HG02571 (cell line): ENCODE results near the gene FAM72D.
"Not testable (repeated sequence)": the region's sequence is repeated elsewhere in the genome, so short reads cannot be mapped to it uniquely, and the experiment has no call there.

ENCODE experiments used
- ATAC-seq: cut with Tn5 transposase; IDR thresholded peaks from one replicate; pipeline ENCODE4 v1.9.1; 2021; ENCODE audit warnings: mild to moderate bottlenecking, moderate library complexity; ENCODE audit not compliant: unreplicated experiment

Gene FAM72D

DNA sequence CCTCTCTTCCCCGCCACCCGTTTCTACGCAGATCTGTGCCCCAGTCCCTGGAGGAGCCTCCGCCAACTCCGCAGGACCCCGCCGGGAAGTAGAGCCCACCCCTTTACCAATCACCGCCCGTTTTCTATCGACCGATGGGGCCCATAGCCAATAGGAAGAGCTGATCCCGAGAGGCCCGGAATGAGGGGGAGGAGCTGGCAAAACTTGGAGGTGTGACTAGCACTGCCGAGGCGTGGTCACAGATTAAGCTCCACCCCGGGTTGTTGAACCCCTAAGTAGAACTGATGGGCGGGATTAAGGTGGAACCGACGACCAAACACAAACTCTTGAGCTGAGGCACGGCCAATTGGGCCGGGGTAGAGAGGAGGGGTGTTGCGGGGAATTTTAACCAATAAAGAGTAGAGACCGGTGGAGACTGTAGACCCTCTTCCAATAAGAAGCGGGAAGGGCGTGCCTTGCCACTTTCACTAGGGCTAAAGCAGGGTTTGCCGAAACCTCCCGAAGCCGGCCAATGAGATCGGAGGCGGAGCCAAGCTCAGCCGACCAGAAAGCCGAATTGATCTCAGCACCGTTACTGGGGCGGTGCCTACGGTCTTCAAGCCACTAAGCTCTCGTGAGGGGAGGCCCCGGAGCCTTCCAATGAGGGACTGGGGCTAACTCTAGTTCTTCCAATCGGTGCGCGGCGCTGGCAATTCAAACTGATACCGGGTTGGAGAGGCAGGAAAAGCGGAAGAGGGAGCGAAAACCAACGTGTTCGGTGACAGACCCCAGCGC, at the start of gene FAM72D, which contains the start of gene SRGAP2B:
FAM72D (plus strand) TSS at position 691 of the 774 bp plus-strand sequence. CDS start 874 bp downstream, outside the sequence.
SRGAP2B (minus strand) TSS at position 45 of the 774 bp plus-strand sequence. CDS start 2,427 bp downstream, outside the sequence.
- ATAC-seq = peak; percentile 81

DNA sequence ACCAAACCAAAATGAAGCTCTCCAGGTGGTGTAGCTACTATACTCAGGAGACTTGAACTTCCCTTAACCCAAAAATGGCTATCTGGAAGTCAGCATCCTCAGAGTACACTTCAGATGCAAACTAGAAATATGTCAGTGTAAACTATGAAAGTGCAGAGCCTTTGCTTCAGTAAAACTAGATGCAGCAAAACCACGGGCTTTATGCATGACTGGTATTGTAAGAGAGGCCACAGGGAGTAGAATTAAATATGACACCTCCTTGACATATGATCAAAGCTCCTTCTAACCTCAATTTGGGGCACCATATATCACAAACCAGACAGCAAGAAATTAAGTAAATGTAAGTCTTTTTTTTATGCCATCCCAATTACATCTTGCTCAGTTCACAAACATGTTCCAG, 48.2 kb upstream of the FAM72D start:
- not testable (repeated sequence) for ATAC-seq

GRCh38 chr1:145048181-145048856, 47.5 kb upstream of the FAM72D start:
- ATAC-seq = not testable (repeated sequence)

DNA sequence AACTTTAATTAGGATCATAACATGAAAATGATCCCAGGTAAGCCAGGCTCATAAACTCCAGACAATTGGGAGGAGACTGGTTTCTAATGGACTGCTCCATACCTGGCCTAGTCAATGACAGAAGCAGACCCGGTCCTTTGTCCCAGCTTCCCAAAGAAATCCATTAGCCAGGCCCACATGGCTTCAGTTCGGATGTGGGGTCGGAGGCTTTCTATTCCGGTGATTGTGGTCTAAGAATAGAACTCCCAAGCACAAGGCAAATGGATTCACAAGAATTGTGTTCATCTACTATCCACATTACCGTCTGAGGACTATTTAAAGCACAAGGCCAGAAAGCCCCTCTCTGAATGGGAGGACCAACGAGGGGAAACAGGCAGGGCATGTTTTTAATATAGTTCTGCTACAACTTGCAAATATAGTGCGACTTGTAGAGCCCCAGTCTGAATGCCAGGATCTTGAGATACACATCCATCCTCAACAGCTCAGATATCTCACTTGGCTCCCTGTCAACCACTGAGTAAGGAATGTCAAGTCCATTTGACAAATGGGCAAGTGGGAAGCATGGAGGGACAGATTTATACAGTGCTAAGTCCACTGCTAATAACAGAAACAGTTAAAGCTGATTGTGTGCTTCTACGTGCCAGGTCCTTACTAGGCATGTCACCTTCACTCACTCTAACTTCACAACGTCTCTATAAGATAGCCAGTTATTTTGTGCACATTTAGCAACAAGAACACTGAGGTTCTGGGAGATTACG, 43.6 kb upstream of the FAM72D start:
- ATAC-seq = not testable (repeated sequence)

DNA sequence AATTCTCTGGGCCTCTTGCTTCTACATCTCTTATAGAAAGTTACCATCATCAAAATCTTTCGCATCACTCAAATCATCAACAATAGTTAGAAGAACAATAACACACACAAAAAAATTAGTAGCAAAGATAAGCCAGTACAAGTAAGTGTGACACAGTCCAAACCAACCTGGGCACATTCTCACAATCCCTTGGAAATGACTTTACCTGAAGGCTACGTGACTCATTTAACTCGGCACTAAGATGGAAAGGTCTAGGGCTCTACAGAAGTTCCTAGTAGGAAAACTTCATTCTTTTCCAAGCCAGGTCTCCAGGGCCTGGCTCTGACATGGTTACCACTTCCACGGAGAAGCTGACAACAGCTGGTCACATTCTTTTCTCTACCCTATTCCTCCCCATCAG, 42.3 kb upstream of the FAM72D start:
- not testable (repeated sequence) for ATAC-seq

DNA sequence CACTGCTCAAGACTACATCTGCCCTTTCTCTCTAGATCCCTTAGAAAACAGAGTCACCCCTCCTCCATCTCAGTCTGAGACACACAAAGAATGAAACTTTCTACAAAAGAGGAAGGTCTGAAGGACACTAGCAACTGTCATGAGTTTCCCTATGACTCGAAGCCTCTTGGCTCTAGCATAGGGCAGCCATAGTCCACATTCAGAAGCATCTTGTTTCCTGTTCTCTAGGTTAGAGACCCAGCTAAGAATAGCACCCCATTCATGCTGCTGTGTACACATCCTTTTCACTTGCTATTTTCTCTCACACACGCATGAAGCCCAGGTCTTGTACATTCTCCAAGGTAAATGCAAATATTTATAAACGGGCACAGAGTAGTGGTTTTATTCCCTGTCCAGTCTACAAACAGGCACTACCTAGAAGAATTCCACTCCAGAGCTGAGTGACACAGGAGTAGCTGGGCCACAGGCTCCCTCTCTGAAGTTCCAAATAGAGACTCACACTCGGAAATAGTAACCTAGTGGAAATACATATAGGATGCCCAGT, 40.5 kb upstream of the FAM72D start:
- ATAC-seq = peak; percentile 96

DNA sequence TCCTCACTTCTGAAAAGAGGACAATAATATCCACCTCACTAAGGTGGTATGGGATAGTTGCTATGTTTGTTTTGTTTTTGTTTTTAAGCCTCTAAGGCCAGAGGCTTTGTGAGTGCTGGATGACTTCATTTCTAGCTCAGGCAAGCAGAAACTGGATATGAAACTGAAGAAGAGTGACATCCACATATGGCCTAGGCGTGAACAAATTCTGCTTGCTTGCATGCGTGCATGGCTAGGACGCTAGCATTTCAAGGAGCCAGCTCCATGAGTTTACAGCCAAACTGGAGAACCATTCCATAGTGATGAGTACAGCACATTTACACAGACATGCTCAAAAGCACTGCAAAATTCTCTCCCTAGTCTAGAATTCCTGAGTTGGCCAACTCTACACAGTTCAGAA, 37.6 kb upstream of the FAM72D start:
- ATAC-seq = peak; percentile 39

GRCh38 chr1:145063285-145063684, 32.5 kb upstream of the FAM72D start:
- not testable (repeated sequence) for ATAC-seq

- not testable (repeated sequence) for ATAC-seq
Measured at GRCh38 chr1:145063941-145064648, 31.7 kb upstream of the FAM72D start.

DNA sequence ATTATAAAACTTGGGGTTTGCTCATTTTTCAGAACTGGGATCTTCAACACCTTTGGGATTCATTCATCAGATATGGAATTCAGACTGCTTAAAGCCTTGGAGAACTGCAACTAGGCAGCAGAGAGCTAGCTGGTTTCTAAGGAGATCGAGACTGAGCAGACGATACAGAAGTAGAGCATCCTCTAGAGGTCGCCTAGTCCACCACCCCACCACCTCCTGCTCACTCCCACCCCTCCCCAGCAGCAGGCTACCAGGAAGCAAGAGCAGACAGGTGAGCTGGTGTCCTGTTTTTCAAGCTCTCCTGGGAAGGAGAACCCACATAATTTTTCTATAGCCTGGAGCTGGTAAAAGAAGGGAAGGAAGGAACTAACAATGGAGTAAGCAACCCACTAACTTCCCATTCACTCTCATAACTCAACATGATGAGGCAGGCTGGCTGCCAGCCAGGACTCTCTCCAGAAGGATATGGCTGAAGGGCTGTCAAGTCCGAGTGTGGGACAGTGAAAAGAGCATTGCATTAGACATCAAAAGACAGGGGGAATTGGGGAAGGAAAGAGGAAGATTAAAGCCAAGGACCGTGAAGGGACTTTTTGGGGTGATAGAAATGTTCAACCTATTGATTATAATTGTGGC, 30.5 kb upstream of the FAM72D start:
- ATAC-seq = not testable (repeated sequence)

GRCh38 chr1:145066486-145066885, 29.3 kb upstream of the FAM72D start:
- not testable (repeated sequence) for ATAC-seq

DNA sequence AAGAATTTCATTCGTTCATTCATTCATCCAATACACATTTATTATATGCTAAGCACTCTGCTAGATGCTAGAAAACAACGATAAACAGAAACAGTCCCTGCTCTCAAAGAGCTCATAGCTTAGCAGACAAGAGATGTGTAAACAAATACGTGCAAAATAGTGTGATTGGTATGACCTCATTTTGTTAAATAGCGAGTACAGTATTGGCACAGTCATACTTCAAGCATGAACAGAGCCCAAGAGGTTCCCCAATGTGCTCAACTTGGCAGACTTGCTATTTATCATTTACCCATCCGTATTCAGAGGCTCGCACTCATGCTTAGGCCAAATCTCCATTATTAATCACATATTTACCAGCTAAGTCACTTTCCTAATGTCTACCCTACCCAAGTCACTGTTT, 24.2 kb upstream of the FAM72D start:
- not testable (repeated sequence) for ATAC-seq

DNA sequence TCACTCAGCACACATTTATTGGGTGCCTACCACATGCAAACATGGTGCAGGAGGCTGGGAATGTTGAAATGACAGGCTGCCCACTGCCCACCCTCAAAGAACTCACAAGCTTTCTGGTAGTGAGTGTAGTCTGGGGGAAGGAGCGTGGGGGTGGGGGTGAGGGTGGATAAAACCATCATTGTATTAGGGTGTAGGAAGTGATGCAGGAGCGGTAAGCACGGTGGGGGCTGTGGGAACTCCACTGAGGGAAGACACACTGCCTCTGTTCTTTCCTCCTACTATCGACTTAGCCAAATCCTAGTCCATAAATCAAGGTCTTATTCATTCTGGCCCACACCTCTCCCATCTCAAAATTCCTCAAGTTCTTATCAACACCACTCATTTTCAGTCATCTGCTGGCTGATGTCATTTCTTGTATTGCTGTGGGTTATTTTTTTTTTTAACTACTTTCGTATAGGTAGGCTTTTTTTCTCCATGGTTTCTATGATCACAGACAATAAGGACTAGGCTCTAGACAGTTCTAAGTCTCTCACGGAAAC, 21.7 kb upstream of the FAM72D start:
- not testable (repeated sequence) for ATAC-seq

DNA sequence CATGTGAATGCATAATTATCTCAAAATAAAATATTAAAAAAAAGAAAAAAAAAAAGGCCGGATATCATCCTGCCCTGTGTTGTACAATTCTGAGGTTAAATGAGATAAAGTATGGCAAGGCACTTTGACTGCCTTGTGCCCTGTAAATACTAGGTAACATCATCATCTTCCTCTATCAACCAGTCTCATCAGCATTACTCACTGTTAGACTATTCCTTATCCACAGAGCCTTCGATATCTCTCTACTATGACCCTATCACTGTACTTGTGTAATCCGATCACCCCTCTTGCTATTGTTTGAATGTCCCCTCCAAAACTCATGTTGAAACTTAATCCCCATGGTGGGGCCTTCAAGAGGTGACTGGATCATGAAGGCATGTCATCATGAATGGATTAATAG, 18.9 kb upstream of the FAM72D start:
- not testable (repeated sequence) for ATAC-seq

- ATAC-seq = not testable (repeated sequence)
Measured at GRCh38 chr1:145077872-145078786, 17.6 kb upstream of the FAM72D start.

DNA sequence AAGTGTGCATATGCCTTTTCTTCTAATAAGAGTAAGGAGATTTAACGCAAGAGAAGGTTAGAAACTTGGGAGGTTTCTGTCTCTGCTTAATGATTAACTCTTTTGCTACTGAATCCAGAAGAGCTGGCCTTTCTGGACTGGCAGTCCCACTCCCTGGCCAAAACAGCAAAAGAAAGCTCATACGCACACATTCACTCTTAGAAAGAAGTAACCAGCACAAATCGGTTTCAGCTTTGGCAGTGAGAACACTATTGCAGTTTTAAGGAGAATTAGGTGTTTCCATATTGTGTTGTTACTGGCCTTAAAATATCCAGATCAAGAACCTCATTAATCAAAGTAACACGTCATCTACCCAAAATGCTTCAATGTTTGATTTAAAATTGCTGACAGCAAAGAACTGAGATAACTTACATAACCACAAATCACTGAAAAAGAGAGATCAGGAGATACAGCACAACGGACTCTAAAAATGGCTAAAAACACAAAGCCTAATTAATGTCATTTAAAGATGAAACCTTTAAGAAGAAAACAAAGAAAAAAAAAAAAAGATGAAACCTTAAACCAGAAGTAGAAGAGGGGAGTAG, 16.9 kb upstream of the FAM72D start:
- not testable (repeated sequence) for ATAC-seq

DNA sequence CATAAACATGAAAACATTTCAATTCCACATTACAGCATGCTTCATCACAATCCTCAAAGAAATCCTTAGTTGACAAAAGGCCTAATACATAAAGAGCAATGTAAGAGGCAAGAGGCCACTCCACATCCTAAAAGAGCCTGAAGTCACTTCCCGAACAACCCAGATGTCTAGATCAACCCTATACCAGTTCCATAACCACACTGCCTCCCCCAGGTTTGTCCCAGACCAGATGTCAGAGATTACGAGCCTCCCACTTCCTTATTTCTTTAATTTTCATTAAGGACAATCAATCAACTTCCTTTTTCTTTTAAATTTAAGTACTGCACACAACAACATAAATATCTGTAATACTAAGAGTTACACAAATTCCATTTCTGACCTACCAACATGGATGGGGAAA, 16.0 kb upstream of the FAM72D start:
- not testable (repeated sequence) for ATAC-seq

DNA sequence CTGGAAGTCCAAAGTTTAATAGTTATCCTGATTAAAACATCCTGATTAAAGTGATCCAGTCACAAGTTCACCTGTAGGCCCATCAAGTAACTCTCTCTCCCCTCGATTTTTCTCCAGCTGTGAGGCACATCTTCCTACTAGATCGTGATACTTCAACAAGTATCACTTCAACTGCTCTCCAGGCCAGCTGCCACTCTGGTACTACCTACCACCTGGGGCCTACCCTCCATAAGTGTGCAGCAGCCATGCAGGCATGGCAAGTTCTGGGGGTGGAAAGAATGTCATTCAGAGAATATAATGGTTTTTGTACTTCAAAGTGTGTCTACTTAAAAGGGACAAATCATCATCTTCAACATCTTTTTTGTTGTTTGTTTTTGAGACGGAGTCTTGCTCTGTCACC, 15.6 kb upstream of the FAM72D start:
- ATAC-seq = not testable (repeated sequence)
